Stimulated activated CD4-positive, alpha-beta T cell treated with anti-CD3 and anti-CD28 coated beads, Interleukin-1b, Interleukin-23, amount 100 ng/mL, for 4 hours (primary cell): ENCODE measurements around the gene CCDC107.
A peak's percentile ranks its signal among the peaks of the same experiment; 100 is the strongest.

Source experiments
- DNase-seq, 2 donors: peaks; one replicate each; pipeline ENCODE4 v3.0.0-alpha.2; 2020; ENCODE audit warnings: low read depth in 2 of 2

Gene CCDC107

GRCh38 chr9:35661756-35662350 is 3.8 kb downstream of the CCDC107 start:
- no peak for DNase-seq

DNA sequence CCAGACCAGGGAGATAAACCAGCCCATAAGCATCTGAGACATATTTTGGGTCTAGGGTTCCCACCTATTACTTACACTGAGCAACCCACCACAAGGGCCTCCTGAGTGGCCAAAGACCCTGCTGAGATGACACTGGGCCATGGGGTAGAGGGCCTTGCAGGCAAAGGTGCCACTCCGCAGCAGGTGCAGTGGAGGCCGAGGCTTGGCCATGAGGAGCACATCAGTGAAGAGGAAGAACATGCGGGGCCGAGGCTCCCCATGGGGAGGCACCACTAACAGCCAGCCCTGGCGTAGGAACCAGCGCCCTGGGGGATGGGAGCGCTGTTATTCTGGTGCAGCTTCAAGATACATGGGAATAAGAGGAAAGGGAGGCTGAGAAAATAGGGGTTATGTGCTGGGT is 4.3 kb downstream of the CCDC107 start:
- no peak for DNase-seq

- peak; percentile 25 to 57 for DNase-seq
Observed at GRCh38 chr9:35664531-35665470, 6.7 kb downstream of the CCDC107 start, which contains the start of gene ARHGEF39. Gene ARHGEF39, minus strand, starts transcription at chr9:35665195. Its CDS starts 26 bp downstream, at chr9:35665169.

DNA sequence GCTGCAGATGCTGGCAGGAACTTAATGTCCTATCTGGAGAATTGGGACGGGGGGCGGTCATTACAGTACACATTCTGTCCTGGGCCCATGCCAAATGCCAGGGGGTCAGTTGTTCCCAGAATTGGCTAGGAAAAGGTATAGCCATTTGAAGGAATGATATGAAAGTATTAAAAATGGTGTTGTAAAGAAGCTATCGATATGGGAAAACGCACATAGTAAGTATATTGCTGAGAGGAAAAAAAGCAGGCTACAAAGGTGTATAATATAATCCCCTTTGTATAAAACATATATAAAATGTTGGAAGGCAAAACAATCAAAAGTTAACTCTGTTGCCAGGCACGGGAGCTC is 7.4 kb downstream of the CCDC107 start:
- DNase-seq, result no peak

- DNase-seq, result no peak
Observed at GRCh38 chr9:35666045-35666444, 8.0 kb downstream of the CCDC107 start.

GRCh38 chr9:35666549-35666948 is 8.5 kb downstream of the CCDC107 start:
- DNase-seq, result no peak

- DNase-seq, result no peak
Observed at GRCh38 chr9:35667939-35668338, 9.8 kb downstream of the CCDC107 start.

DNA sequence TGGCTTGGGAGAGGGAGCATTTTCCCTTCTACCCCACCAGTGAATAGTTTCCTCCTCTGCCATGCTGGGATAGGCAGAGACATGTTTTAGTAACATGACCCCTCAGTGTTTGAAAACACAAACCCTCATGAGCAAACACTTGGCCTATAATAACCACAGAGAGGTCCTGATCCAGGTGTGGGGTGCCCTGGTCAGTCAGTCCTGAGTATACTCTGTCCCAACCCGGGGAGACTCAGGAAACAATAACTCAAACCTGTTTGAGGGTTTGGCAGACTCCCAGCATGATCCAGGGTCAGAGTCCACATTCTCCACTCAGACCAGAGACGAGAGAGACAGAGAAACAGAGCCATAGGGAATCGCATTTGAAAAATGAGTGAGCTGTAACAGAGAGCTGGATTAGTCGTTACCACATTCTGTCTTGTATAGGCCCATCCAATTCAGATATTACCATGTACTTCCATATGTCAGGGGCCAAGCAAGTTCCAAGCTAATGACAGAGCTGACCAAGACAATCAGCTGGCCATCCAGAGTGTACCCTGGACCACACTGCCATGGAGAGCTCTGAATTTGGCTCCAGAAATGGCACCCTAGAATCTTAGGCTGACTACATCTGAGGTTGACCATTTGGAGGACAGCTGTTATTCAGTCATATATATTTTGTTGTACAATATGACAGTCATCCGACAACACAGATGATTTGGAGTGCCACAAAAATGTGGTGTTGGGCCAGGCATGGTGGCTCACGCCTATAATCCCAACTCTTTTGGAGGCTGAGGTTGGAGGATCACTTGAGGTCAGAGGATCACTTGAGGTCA is 11.4 kb downstream of the CCDC107 start:
- DNase-seq, result no peak

DNA sequence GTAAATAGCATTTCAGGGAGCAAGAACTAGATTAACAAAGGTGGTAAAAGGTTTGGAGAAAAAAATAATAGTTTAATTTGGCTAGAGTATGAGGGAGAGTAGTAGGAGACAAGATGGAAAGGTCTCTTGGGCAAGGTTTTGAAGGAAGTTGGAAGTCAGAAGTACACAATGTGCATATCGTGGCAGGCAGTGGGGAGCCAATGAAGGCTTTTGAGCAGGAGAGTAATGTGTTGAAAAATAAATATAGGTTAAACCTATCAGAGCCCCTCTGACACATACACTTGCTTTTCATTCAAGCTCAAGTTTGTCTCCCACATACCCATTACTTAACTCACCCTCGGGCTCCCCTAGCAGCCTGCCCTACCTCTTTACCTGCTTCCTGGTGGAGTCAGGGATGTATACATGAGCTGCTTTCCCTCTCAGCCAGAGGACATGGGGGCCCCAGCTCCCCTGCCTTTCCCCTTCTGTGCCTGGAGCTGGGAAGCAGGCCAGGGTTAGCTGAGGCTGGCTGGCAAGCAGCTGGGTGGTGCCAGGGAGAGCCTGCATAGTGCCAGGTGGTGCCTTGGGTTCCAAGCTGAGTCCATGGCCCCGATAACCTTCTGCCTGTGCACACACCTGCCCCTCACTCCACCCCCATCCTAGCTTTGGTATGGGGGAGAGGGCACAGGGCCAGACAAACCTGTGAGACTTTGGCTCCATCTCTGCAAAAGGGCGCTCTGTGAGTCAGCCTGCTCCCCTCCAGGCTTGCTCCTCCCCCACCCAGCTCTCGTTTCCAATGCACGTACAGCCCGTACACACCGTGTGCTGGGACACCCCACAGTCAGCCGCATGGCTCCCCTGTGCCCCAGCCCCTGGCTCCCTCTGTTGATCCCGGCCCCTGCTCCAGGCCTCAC is 15.3 kb downstream of the CCDC107 start, which contains the start of gene CA9:
Gene CA9 (plus strand): TSS at position 797 of the 893 bp plus-strand sequence. CDS start 32 bp downstream, at position 829.
- no peak for DNase-seq

- no peak for DNase-seq
Observed at GRCh38 chr9:35674025-35674361, 15.9 kb downstream of the CCDC107 start.

DNA sequence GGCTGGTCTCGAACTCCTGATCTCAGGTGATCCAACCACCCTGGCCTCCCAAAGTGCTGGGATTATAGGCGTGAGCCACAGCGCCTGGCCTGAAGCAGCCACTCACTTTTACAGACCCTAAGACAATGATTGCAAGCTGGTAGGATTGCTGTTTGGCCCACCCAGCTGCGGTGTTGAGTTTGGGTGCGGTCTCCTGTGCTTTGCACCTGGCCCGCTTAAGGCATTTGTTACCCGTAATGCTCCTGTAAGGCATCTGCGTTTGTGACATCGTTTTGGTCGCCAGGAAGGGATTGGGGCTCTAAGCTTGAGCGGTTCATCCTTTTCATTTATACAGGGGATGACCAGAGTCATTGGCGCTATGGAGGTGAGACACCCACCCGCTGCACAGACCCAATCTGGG is 17.1 kb downstream of the CCDC107 start:
- no peak for DNase-seq

GRCh38 chr9:35675732-35676392 is 17.8 kb downstream of the CCDC107 start:
- no peak for DNase-seq

GRCh38 chr9:35679091-35679490 is 21.0 kb downstream of the CCDC107 start:
- no peak for DNase-seq

- DNase-seq, result no peak
Observed at GRCh38 chr9:35679766-35680330, 21.8 kb downstream of the CCDC107 start.

DNA sequence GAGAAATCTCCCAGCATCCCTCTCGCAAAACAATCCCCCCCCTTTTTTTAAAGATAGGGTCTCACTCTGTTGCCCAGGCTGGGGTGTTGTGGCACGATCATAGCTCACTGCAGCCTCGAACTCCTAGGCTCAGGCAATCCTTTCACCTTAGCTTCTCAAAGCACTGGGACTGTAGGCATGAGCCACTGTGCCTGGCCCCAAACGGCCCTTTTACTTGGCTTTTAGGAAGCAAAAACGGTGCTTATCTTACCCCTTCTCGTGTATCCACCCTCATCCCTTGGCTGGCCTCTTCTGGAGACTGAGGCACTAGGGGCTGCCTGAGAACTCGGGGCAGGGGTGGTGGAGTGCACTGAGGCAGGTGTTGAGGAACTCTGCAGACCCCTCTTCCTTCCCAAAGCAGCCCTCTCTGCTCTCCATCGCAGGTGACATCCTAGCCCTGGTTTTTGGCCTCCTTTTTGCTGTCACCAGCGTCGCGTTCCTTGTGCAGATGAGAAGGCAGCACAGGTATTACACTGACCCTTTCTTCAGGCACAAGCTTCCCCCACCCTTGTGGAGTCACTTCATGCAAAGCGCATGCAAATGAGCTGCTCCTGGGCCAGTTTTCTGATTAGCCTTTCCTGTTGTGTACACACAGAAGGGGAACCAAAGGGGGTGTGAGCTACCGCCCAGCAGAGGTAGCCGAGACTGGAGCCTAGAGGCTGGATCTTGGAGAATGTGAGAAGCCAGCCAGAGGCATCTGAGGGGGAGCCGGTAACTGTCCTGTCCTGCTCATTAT is 22.4 kb downstream of the CCDC107 start:
- DNase-seq, result no peak

DNA sequence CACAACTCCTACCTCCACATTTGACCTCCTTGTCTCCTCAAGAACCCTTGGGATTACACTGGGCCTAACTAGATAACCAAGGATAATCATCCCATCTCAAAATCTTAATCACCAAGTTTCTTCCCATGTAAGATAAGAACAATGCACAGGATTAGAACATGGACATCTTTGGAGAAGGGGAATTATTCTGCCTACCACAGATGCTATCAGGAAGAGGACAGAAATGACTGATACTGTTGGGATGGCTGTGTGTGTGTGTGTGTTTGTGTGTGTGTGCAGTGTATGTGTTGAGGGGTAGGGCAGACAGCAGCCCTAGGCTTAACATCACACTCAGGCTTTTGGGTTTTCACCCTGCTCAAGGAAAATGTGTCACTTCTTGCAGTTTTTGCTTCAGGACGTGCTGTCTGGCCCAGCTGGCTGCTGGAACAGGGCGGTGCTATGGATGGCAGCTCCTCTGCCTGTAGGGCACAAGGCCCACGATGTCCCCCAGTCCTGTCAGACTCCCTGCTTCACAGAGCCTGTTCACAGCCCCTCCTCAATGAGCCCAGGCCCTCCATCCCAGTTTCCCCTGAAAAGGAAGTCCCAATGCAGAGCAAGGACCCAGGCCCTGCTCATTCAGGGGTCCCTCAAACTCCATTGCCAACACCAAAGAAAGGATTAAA is 23.4 kb downstream of the CCDC107 start:
- no peak for DNase-seq

DNA sequence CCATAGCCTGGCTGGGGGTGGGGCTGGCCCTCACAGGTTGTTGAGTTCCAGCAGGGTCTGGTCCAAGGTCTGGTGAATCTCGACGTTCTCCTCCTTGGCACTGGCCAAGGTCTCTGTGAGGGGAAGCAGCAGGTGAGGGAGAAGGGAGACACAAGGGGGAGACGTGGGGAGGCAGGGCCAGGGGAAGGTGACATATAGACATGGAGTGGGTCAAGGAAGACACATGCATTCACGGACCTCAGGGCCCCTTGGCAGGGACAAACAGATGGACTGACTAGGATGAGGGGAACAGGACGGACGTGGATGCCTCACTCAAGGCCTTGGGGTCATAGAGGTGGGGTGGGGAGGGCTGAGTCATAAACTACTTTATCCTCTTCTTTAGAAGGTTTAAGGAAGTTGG is 24.0 kb downstream of the CCDC107 start:
- DNase-seq, result no peak

GRCh38 chr9:35682520-35683315 is 24.6 kb downstream of the CCDC107 start:
- DNase-seq, result no peak
